GM12878 (cell line): Measurements from ENCODE around the gene FAM171A1. TPM values are rescaled to one million over a fixed set of nuclear protein-coding genes. Genes with fewer than 3 reads are reported as not detected.

Experiments used
- ATAC-seq: fragments of 200-7000 bp; cut with Tn5 transposase; 3 replicates; pipeline ENCODE4 v1.9.1; 2020; ENCODE audit warnings: mild to moderate bottlenecking, moderate library complexity
- BruUV-seq: library from RNA; stranded (reverse); fragments of 400-500 nt; replicated peaks from 2 replicates; lab custom pipeline; 2021; lab: Mats Ljungman, UMichigan
- CTCF ChIA-PET: fragments of 300-600 bp; sonication (Branson Sonifier 250); formaldehyde crosslinking; extraction: SDS; loops from one replicate; lab custom pipeline; 2021; ENCODE audit warnings: inconsistent platforms; lab: Yijun Ruan, JAX
- POLR2A ChIA-PET: fragments of 350-600 bp; formaldehyde crosslinking; extraction: SDS; loops from one replicate; lab custom pipeline; 2021; ENCODE audit warnings: inconsistent platforms; lab: Charles Lee
- RAD21 ChIA-PET: fragments of 300-600 bp; sonication (Branson Sonifier 250); formaldehyde crosslinking; loops from one replicate; lab custom pipeline; 2023; ENCODE audit warnings: antibody characterized with exemption; ENCODE audit not compliant: unreplicated experiment; lab: Charles Lee
- SMC1A ChIA-PET: fragments of 300-600 bp; sonication (Branson Sonifier 250); formaldehyde crosslinking; loops from one replicate; lab custom pipeline; 2023; ENCODE audit not compliant: unreplicated experiment, uncharacterized antibody; lab: Charles Lee
- DNase-seq: peaks from one replicate; pipeline ENCODE4 v3.0.0-alpha.2; 2011; ENCODE audit warnings: low read depth, low spot score
- FAIRE-seq: peaks from 3 replicates; lab custom pipeline; 2011; peaks lifted over from hg19 to GRCh38; lab: Jason Lieb, UNC
- H2AFZ ChIP-seq: 2 replicates; pipeline ENCODE4 v1.6.0; 2011; ENCODE audit warnings: low read depth, low read length, control low read depth; ENCODE audit not compliant: control insufficient read depth
- H3K27ac ChIP-seq: 2 replicates; pipeline ENCODE4 v1.5.1; 2011; ENCODE audit warnings: control low read depth; ENCODE audit not compliant: control insufficient read depth, insufficient read depth
- H3K27me3 ChIP-seq, 2 experiments: replicated peaks in 1 of 2; 2 replicates each; pipeline versions ENCODE4 v1.6.0 to v1.6.1; 2011; ENCODE audit warnings: low read length in 1 of 2; ENCODE audit not compliant: control insufficient read depth in 2 of 2, insufficient read depth in 2 of 2
- H3K36me3 ChIP-seq, 2 experiments: 2 replicates each; pipeline ENCODE4 v1.5.1; 2011; ENCODE audit warnings: low read length in 1 of 2; ENCODE audit not compliant: control insufficient read depth in 2 of 2, insufficient read depth in 2 of 2
- H3K4me1 ChIP-seq: 2 replicates; pipeline ENCODE4 v1.6.1; 2011; ENCODE audit warnings: mild to moderate bottlenecking, low read length, moderate library complexity, mixed read lengths; ENCODE audit not compliant: control insufficient read depth, insufficient read depth
- H3K4me2 ChIP-seq: 2 replicates; pipeline ENCODE4 v1.6.0; 2011; ENCODE audit warnings: control low read depth; ENCODE audit not compliant: control insufficient read depth, insufficient read depth
- H3K4me3 ChIP-seq: fragments of 200-600 bp; sonication (generic); 2 replicates; pipeline ENCODE4 v1.5.1; 2016
- H3K79me2 ChIP-seq: 2 replicates; pipeline ENCODE4 v1.6.0; 2011; ENCODE audit warnings: low read length; ENCODE audit not compliant: control insufficient read depth, insufficient read depth
- H3K9ac ChIP-seq: 2 replicates; pipeline ENCODE4 v1.8.0; 2011; ENCODE audit warnings: low read length, control low read depth, mixed read lengths; ENCODE audit not compliant: control insufficient read depth, insufficient read depth
- H3K9me3 ChIP-seq: replicated peaks from 3 replicates; pipeline ENCODE4 v1.5.1; 2011; ENCODE audit warnings: mild to moderate bottlenecking, low read length; ENCODE audit not compliant: control insufficient read depth, insufficient read depth
- H4K20me1 ChIP-seq: 2 replicates; pipeline ENCODE4 v1.6.0; 2011; ENCODE audit not compliant: control insufficient read depth, insufficient read depth
- CTCF ChIP-seq, 3 experiments: IDR thresholded peaks in 2 of 3; conservative IDR thresholded peaks in 1 of 3; 2 replicates each; pipeline ENCODE4 v1.5.1; 2011; ENCODE audit warnings: low read depth in 3 of 3, low read length in 3 of 3, mild to moderate bottlenecking in 3 of 3, control low read depth in 2 of 3, moderate library complexity in 2 of 3, inconsistent platforms in 1 of 3, mixed read lengths in 1 of 3; ENCODE audit not compliant: control insufficient read depth in 2 of 3, insufficient read depth in 1 of 3; ENCODE audit errors: extremely low read depth in 1 of 3
- CUX1 ChIP-seq: IDR thresholded peaks from 2 replicates; pipeline ENCODE4 v1.6.1; 2012; ENCODE audit warnings: improper control_type of control experiment, low read depth, low read length; ENCODE audit not compliant: insufficient replicate concordance
- MYB ChIP-seq: fragments of 150-350 bp; IDR thresholded peaks from 2 replicates; pipeline ENCODE4 v1.6.1; 2014; ENCODE audit warnings: mild to moderate bottlenecking, low read depth, low read length, borderline replicate concordance
- SIX5 ChIP-seq: IDR thresholded peaks from 2 replicates; pipeline ENCODE4 v1.6.1; 2011; ENCODE audit warnings: mild to moderate bottlenecking, low read depth, low read length, moderate library complexity; ENCODE audit not compliant: severe bottlenecking
- WGBS: methylation state at CpG from one replicate; pipeline ENCODE4 v1.1.6; 2016; ENCODE audit warnings: low lambda C conversion rate; ENCODE audit not compliant: insufficient replicate concordance, insufficient coverage; ENCODE audit errors: missing lambda C conversion rate; 5-methylcytosine and 5-hydroxymethylcytosine counted together
- in situ Hi-C: fragments of 300-500 bp; cut with MboI; formaldehyde crosslinking; loops from 9 replicates; pipeline ENCODE4 v1.14.3; 2018; ENCODE audit warnings: mixed read lengths
- intact Hi-C: fragments of 100-400 bp; cut with micrococcal nuclease; formaldehyde crosslinking; loops from one replicate; pipeline ENCODE4 v1.14.2; 2022; ENCODE audit not compliant: unreplicated experiment
- polyA plus RNA-seq, 11 experiments: library from polyadenylated mRNA; depleted of rRNA in 4 of 11; unstranded in 6 of 11; stranded (reverse) in 5 of 11; fragments of >200 nt; fragmentation: Nextera tagmentation in 4 of 11; fragmentation: Illumina TruSeq in 1 of 11; extraction: Ambion mirVana in 4 of 11; extraction: Trizol in 1 of 11; gene quantifications; 1 replicate in 1 of 11; 2 replicates in 10 of 11; pipeline versions ENCODE4 v1.2.1 to v1.2.3, GENCODE V29; 2011 to 2016; ENCODE audit warnings: inconsistent platforms in 2 of 11, missing spikeins in 2 of 11, low read depth in 1 of 11
- total RNA-seq, 4 experiments: library from RNA; depleted of rRNA in 3 of 4; stranded (reverse); fragments of >200 nt in 3 of 4; fragmentation: Illumina TruSeq in 1 of 4; extraction: Trizol in 1 of 4; gene quantifications; 2 replicates each; pipeline versions ENCODE4 v1.2.1 to v1.2.3, GENCODE V29; 2013 to 2021

The FAM171A1 gene
- total and polyA plus RNA-seq, 10 of the 15 experiments (the other 5 are each of a cell fraction or from before 2014, with no cell fraction given), result 0.05 to 0.28 (median 0.10) TPM; not detected in 1

- Histone ChIP-seq H3K4me2 (no peak overlapping the region), H3K36me3 (no peaks in the 10 kb centered on the region), H3K9me3 (no peaks in the 10 kb centered on the region), H3K27me3 (no peaks in the 10 kb centered on the region), H2AFZ (no peak overlapping the region), H3K4me3 (no peak overlapping the region), H3K79me2 (no peaks in the 10 kb centered on the region), H3K9ac (no peak overlapping the region), H3K27ac (no peak overlapping the region), H4K20me1 (no peaks in the 10 kb centered on the region), H3K4me1 (no peaks in the 10 kb centered on the region)
- ChIA-PET CTCF (interaction anchor here (0.6 to 2.3 kb wide), 12 partner anchors 8 to 81 kb away, joined by 3 to 13 read pairs (median 3); no protein-coding TSS in a partner anchor), RAD21 (no interaction called here), POLR2A (no interaction called here), SMC1A (no interaction called here)
- peak; percentile 85 for FAIRE-seq
- DNase-seq, result no peak
- in situ Hi-C loops, result no loop called here
- no TSS peak for BruUV-seq
- 20% methylated on average over 3 of the region's 3 CpGs for WGBS
- TF ChIP-seq SIX5, result no peak
- TF ChIP-seq CTCF (IDR thresholded peaks at IDR 0.05 in 2 of 3, conservative IDR thresholded peaks at IDR 0.05 in 1 of 3; ENCODE audit: control insufficient read depth in 2 of 3, extremely low read depth in 1 of 3, insufficient read depth in 1 of 3, low read depth in 3 of 3, low read length in 3 of 3), result peak; percentile 52 to 76 (median 73)
- TF ChIP-seq CUX1, result no peak
- no peak for TF ChIP-seq MYB
- peak; percentile 73 for ATAC-seq
- intact Hi-C loops, result no loop called here
Observed at GRCh38 chr10:15419279-15419874, 48.3 kb upstream of the FAM171A1 start.
